A673 (cell line): ENCODE data around the gene RAB24. TPM values are rescaled to one million over a fixed set of nuclear protein-coding genes. Genes with fewer than 3 reads are reported as not detected.

ENCODE experiments used
- BruUV-seq: library from RNA; stranded (reverse); fragments of 400-500 nt; replicated peaks from 2 replicates; lab custom pipeline; 2021; lab: Mats Ljungman, UMichigan
- CTCF ChIA-PET: fragments of 300-600 bp; sonication (Branson Sonifier 250); formaldehyde crosslinking; loops from one replicate; lab custom pipeline; 2022; ENCODE audit warnings: antibody characterized with exemption; lab: Charles Lee
- POLR2A ChIA-PET: fragments of 300-600 bp; sonication (Branson Sonifier 250); formaldehyde crosslinking; loops from one replicate; lab custom pipeline; 2022; ENCODE audit warnings: antibody characterized with exemption; ENCODE audit not compliant: low non-redundant PET; lab: Charles Lee
- DNase-seq: peaks from one replicate; pipeline ENCODE4 v3.0.0-alpha.2; 2015; ENCODE audit warnings: low spot score
- H3K27ac ChIP-seq: fragments of 200-600 bp; sonication (generic); 2 replicates; pipeline ENCODE4 v1.5.1; 2016; ENCODE audit warnings: mixed run types, low read depth, mild to moderate bottlenecking, mixed read lengths, antibody characterized with exemption, low read length; ENCODE audit not compliant: poor library complexity, severe bottlenecking
- H3K27me3 ChIP-seq: fragments of 200-600 bp; sonication (generic); replicated peaks from 2 replicates; pipeline ENCODE4 v1.6.1; 2017; ENCODE audit warnings: mixed run types, low read depth, mild to moderate bottlenecking, mixed read lengths, antibody characterized with exemption, low read length; ENCODE audit not compliant: insufficient read depth, poor library complexity
- H3K36me3 ChIP-seq: fragments of 200-600 bp; sonication (generic); 2 replicates; pipeline ENCODE4 v1.6.1; 2016; ENCODE audit warnings: mixed run types, mild to moderate bottlenecking, mixed read lengths, antibody characterized with exemption, low read length; ENCODE audit not compliant: insufficient read depth, poor library complexity, severe bottlenecking
- H3K4me1 ChIP-seq: fragments of 200-600 bp; sonication (generic); 2 replicates; pipeline ENCODE4 v1.6.1; 2017; ENCODE audit warnings: mixed run types, mild to moderate bottlenecking, mixed read lengths, antibody characterized with exemption, low read length; ENCODE audit not compliant: insufficient read depth, poor library complexity, severe bottlenecking
- H3K4me3 ChIP-seq: fragments of 200-600 bp; sonication (generic); 2 replicates; pipeline ENCODE4 v1.5.1; 2016; ENCODE audit warnings: low read depth, mixed run types, mild to moderate bottlenecking, mixed read lengths, low read length; ENCODE audit not compliant: poor library complexity, severe bottlenecking
- H3K9me3 ChIP-seq: fragments of 200-600 bp; sonication (generic); 2 replicates; pipeline ENCODE4 v1.6.1; 2016; ENCODE audit warnings: mixed run types, low read depth, mild to moderate bottlenecking, mixed read lengths, antibody characterized with exemption, low read length; ENCODE audit not compliant: poor library complexity, severe bottlenecking
- EZH2 ChIP-seq: fragments of 200-600 bp; sonication (generic); IDR thresholded peaks from 2 replicates; pipeline ENCODE4 v1.6.1; 2017; ENCODE audit warnings: borderline replicate concordance, low read depth, mild to moderate bottlenecking, mixed read lengths, antibody characterized with exemption, low read length; ENCODE audit not compliant: poor library complexity, severe bottlenecking
- intact Hi-C: fragments of 100-400 bp; cut with micrococcal nuclease; formaldehyde crosslinking; loops from one replicate; pipeline ENCODE4 v1.10.0; 2022; ENCODE audit not compliant: unreplicated experiment
- total RNA-seq: library from RNA; stranded (reverse); gene quantifications from 2 replicates; pipeline ENCODE4 v1.2.3, GENCODE V29; 2021
- TF ChIP-seq, protein P1 (sequence below): fragments of 300-800, 200-600 bp; sonication (generic); conservative IDR thresholded peaks from 2 replicates; pipeline ENCODE4 v1.5.1; 2017; ENCODE audit warnings: low read depth, mild to moderate bottlenecking, antibody characterized with exemption, low read length, moderate library complexity, mixed read lengths

Gene RAB24
- total RNA-seq, 1 experiment from 2014 or later = 16.0 TPM

DNA sequence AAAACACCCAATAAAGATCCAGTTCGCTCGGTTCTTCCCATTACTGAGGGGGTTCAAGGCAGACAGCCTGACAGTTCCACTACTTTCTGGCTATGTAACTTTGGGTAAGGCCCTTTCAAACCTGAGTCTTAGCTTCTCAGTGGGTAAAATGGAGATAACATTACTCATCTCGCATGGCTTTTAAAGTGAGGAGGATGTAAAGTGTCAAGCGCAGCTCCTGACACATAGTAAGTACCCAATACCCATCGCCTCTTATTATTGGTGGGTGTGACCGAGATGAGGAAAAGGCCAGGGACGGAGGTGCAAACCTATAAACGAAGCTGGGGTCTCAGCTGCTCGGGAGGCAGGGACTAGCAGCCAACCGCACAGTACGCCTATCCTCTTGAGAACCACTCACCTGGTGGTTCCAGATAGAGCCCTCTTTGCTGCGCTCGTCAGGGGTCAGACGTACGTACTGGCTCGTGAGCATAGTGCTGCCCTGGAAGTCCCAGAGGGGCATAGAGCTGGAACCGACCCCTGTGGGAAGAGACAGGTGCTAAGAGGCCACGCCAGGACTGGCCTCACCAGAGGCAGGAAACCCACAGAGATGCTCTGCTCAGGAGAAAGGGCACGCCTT is 47.4 kb upstream of the RAB24 start:
- intact Hi-C loops = no loop called here
- ChIA-PET POLR2A (interaction anchor here (0.6 kb wide), 1 partner anchor 22 kb away, joined by 3 read pairs; no protein-coding TSS in a partner anchor), CTCF (no interaction called here)
- Histone ChIP-seq H3K36me3 (peaks cover 10% of the 10 kb centered on the region), H3K4me3 (peak overlapping the region; percentile 88), H3K9me3 (no peaks in the 10 kb centered on the region), H3K4me1 (peaks cover 8% of the 10 kb centered on the region), H3K27ac (peak overlapping the region; percentile 95), H3K27me3 (no peaks in the 10 kb centered on the region)
- TF ChIP-seq, protein P1, sequence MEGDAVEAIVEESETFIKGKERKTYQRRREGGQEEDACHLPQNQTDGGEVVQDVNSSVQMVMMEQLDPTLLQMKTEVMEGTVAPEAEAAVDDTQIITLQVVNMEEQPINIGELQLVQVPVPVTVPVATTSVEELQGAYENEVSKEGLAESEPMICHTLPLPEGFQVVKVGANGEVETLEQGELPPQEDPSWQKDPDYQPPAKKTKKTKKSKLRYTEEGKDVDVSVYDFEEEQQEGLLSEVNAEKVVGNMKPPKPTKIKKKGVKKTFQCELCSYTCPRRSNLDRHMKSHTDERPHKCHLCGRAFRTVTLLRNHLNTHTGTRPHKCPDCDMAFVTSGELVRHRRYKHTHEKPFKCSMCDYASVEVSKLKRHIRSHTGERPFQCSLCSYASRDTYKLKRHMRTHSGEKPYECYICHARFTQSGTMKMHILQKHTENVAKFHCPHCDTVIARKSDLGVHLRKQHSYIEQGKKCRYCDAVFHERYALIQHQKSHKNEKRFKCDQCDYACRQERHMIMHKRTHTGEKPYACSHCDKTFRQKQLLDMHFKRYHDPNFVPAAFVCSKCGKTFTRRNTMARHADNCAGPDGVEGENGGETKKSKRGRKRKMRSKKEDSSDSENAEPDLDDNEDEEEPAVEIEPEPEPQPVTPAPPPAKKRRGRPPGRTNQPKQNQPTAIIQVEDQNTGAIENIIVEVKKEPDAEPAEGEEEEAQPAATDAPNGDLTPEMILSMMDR = no peak
- TF ChIP-seq EZH2 = no peak
- no TSS peak for BruUV-seq
- no peak for DNase-seq

DNA sequence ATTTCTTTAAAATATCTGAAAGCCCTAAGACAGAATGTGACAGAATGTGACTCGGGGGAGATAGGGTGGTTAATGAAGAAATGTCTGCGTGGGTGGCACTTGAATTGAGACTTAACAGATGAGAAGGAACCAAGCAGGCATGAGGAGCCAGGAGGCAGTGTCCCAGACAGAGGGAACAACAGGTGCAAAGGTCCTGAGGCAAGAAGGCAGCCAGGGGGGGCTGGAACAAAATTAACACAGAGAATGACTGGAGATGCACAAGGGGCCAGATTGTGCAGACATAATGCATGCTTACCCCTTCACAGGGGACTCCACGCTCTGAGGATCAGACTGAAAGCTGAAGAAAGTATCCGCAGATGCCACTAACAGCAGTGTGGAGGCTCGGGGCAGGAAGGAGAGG is 46.2 kb upstream of the RAB24 start:
- no peak for TF ChIP-seq EZH2
- TF ChIP-seq, protein P1 = no peak
- no TSS peak for BruUV-seq
- no peaks in the 10 kb centered on the region for H3K27me3 ChIP-seq
- ChIA-PET POLR2A (no interaction called here), CTCF (no interaction called here)
- H3K36me3 ChIP-seq = peaks cover 10% of the 10 kb centered on the region
- H3K27ac ChIP-seq = no peak overlapping the region
- H3K4me1 ChIP-seq = peaks cover 8% of the 10 kb centered on the region
- peak overlapping the region; percentile 88 for H3K4me3 ChIP-seq
- H3K9me3 ChIP-seq = no peaks in the 10 kb centered on the region
- intact Hi-C loops = no loop called here
- DNase-seq = no peak

DNA sequence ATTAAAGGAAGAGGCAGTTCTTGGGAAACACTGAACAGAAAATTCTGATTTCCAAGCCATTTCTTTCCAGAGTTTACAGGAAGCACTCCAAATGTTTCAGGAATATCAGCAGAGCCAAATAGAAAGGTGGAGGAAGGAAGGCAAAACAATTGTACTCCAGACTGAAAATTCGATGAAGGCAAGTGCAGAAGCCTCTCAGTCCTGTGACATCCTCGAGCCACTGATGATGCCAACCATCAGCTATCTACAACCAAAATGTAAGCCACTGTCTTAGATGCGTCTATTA is 45.8 kb upstream of the RAB24 start:
- no peaks in the 10 kb centered on the region for H3K27me3 ChIP-seq
- no peak overlapping the region for H3K4me3 ChIP-seq
- no TSS peak for BruUV-seq
- no peak for DNase-seq
- POLR2A ChIA-PET = no interaction called here
- peaks cover 8% of the 10 kb centered on the region for H3K4me1 ChIP-seq
- H3K36me3 ChIP-seq = peaks cover 10% of the 10 kb centered on the region
- intact Hi-C loops = no loop called here
- H3K27ac ChIP-seq = no peak overlapping the region
- no peaks in the 10 kb centered on the region for H3K9me3 ChIP-seq
- TF ChIP-seq, protein P1 = no peak
- no peak for TF ChIP-seq EZH2
- CTCF ChIA-PET = no interaction called here
